ENCODE data around the gene SHISA7. TPM values are rescaled to one million over a fixed set of nuclear protein-coding genes. Genes with fewer than 3 reads are reported as not detected.

Gene SHISA7
- total RNA-seq: not detected in 2 replicates

GRCh38 chr19:55443045-55443823, at the start of gene SHISA7:
Gene SHISA7, minus strand, starts transcription at chr19:55443300. Its CDS starts 437 bp downstream, at chr19:55442863.

DNA sequence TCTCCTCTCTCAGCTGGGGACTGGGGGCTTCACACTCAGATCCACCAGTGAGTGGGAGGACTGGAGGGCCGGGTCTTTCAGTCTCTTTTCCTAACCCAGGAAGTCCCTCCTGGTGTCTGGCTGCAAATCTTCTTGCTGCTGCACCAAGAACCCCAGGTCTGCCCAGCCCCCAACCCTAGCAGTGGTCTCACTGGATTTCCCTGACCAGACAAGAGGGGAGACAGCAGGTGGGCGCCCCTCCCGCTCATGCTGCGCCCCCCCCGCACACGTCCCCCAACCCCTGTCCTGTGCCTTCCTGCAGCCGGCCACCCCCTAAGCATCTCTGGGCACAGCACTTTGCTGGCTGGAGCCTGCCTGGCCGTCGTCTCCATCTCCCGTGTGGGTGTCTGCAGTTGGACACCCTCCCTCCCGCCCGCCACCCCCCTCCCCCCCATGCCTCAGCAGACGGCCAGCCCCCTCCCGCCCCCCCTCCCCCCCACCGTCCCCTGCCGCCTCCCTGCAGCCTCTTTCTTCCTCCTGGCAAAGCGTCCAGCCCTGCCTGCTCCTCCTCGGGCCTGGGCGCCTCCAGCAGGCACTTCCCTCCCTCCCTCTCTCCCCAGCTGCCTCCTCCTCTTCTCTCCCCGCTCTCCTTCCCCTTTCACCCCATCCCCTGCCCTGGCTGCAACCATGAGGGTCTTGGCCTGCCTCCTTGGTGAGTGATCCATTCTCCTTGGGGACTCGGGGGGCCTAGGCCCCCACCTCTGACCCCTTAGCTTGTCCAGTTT, 45.0 kb upstream of the SHISA7 start, which contains the start of gene SSC5D:
TSS of gene SSC5D (plus strand) at position 513 of the 764 bp plus-strand sequence. CDS start at position 667, 154 bp downstream.

GRCh38 chr19:55484593-55485438, 41.7 kb upstream of the SHISA7 start, which contains the start of gene NAT14:
Gene NAT14, plus strand, starts transcription at chr19:55485188. Its CDS starts 521 bp downstream, at chr19:55485709.

DNA sequence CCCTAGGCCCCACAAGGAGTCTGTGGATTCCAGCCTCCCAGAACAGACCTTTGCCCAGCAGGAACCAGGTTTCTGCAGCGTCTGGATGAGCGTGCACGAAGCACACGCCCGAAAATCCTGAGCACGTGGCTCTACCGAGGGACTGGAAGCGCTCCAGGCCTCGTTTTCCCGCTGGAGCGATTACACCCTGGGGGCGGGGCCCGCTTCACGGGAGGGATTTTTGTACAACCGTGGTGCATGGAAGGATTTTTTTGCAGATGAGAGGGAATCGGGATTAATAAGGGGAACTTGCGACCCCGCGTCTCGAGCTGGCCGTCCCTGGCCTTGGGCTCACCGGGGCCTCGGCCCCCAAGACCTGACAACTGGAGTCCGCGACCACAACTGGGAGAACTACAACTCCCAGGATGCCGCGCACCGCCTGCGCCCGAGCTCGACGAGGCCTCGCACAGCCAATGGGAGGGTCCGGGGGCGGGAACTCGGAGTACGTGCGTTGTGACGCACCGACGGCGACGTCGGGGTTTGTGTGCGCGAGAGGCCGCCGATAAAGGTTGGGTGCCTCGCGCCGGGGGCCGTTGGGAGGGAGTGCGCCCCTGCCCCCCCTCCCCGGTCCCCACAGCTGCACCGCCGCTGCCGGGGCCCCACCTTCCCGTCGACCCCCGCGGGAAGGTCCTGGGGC, 33.1 kb upstream of the SHISA7 start, which contains the start of gene ZNF628:
TSS of gene ZNF628 (plus strand) at position 518 of the 676 bp plus-strand sequence. CDS start 3,294 bp downstream, outside the sequence.

DNA sequence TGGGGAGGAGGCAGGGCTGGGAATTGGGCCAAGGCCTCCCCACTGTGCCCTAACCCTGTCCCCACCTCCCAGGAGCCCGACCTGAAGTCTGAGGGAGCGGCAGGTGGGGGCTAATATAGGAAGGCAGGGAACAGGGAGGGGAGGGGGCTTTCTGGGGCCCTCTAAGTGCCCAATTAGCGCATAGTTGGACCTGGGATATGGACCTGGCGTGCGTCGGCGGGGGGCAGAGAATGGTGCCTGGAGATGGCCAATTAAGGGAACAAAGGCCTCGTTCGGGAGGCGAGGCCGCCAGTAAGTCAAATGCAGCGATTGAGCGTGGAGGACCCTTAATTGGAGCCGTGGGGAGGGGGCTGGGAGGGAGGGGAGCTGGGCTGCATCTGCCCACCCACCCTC, 21.6 kb upstream of the SHISA7 start, which contains the start of gene C19orf85:
TSS of gene C19orf85 (minus strand) at position 90 of the 393 bp plus-strand sequence. CDS start 197 bp downstream, outside the sequence.

DNA sequence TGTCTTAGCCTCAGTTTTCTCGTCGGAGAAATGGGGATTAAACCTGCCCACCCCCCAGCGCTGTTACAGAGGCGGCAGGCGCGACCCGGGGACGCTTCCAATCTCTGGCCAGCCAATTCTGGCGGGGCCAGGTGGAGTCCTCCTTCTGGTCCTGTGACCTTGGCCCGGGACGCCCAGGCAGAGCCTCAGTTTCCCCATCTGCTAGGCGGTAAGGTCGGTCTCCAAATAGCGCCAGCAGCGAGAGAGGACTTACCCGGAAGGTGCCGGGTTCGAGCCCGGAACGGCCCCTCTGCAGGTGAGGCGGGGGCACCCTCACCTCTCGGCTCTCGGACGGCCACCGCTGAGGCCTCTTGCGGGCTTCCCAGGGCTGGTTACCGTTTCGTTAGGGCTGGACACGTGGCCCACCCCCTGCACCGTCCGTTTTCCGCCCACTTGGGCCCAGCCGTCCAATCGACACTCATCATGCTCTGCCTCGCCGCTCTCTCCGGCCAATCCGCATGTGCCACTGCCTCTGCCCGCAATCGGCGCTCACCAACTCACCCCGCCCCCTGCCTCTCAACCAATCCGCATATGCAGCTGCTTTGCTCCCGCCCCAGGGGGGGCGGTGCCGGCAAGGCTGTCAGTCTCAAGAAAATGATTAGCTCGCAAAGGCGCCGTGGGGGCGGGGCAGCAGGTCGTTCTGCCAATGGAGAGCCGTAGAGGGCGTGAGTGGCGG, 18.3 kb upstream of the SHISA7 start, which contains the start of gene ISOC2:
TSS of gene ISOC2 (minus strand) at position 384 of the 715 bp plus-strand sequence. CDS start 5,156 bp downstream, outside the sequence.

DNA sequence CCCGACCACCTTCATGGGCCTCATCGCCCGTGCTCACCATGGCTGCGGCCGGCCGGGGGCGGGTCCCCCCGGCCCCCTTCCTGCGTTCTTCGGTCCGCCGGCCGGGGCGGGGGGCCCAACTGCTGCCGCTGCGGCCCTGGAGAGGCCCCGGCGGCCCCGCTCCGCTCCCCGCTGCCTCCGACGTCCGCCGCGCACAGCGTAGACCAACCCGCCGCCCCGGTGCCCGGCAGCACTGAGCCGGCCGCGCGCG, 35.6 kb downstream of the SHISA7 start, which contains the start of gene UBE2S:
TSS of gene UBE2S (minus strand) at position 239 of the 250 bp plus-strand sequence. CDS start at position 40, 199 bp downstream.

GRCh38 chr19:55385724-55386492, 57.2 kb downstream of the SHISA7 start, which contains the start of gene RPL28:
Gene RPL28, plus strand, starts transcription at chr19:55385932. Its CDS starts 426 bp downstream, at chr19:55386358.

GRCh38 chr19:55384131-55384919, 58.8 kb downstream of the SHISA7 start, which contains the start of gene TMEM238:
Gene TMEM238, minus strand, starts transcription at chr19:55384292. Its CDS starts 33 bp downstream, at chr19:55384259.

Other genes starting within 250 kb of the SHISA7 start
- 4.1 and 9.8 TPM in 2 replicates for gene PTPRH, start 233.8 kb downstream of the SHISA7 start, total RNA-seq
- 0.95 and 1.5 TPM in 2 replicates for gene TMEM86B, start 214.5 kb downstream of the SHISA7 start, total RNA-seq
- 24.0 and 24.4 TPM in 2 replicates for gene PPP6R1, start 184.3 kb downstream of the SHISA7 start, total RNA-seq
- 20.2 and 20.3 TPM in 2 replicates for gene HSPBP1, start 163.2 kb downstream of the SHISA7 start, total RNA-seq
- gene BRSK1, start 159.3 kb downstream of the SHISA7 start, total RNA-seq: 3.5 and 7.0 TPM in 2 replicates
- not detected in 2 replicates for gene TMEM150B, start 118.0 kb downstream of the SHISA7 start, total RNA-seq
- gene KMT5C, start 103.4 kb downstream of the SHISA7 start, total RNA-seq: 7.1 and 10.3 TPM in 2 replicates
- gene COX6B2, start 88.6 kb downstream of the SHISA7 start, total RNA-seq: 0.16 TPM in 1 of 2 replicates, not detected in the other
- not detected in 2 replicates for gene GARIN5B, start 80.0 kb downstream of the SHISA7 start, total RNA-seq
- gene IL11, start 72.8 kb downstream of the SHISA7 start, total RNA-seq: 0.94 and 1.6 TPM in 2 replicates
- 0.47 TPM in 1 of 2 replicates, not detected in the other for gene TMEM190, start 66.5 kb downstream of the SHISA7 start, total RNA-seq
- 0.16 TPM in 1 of 2 replicates, not detected in the other for gene TMEM238, start 59.0 kb downstream of the SHISA7 start, total RNA-seq
- gene RPL28, start 57.4 kb downstream of the SHISA7 start, total RNA-seq: 202 and 304 TPM in 2 replicates
- 8.6 and 20.3 TPM in 2 replicates for gene UBE2S, start 35.5 kb downstream of the SHISA7 start, total RNA-seq
- gene ISOC2, start 18.3 kb upstream of the SHISA7 start, total RNA-seq: 38.8 and 58.3 TPM in 2 replicates
- not detected in 2 replicates for gene C19orf85, start 21.5 kb upstream of the SHISA7 start, total RNA-seq
- gene ZNF628, start 33.3 kb upstream of the SHISA7 start, total RNA-seq: 0.47 and 0.69 TPM in 2 replicates
- 9.2 and 16.2 TPM in 2 replicates for gene NAT14, start 41.9 kb upstream of the SHISA7 start, total RNA-seq
- 3.9 and 13.1 TPM in 2 replicates for gene SSC5D, start 45.1 kb upstream of the SHISA7 start, total RNA-seq
- gene SBK2, start 93.8 kb upstream of the SHISA7 start, total RNA-seq: not detected in 2 replicates
- 0.16 TPM in 1 of 2 replicates, not detected in the other for gene SBK3, start 102.2 kb upstream of the SHISA7 start, total RNA-seq
- 1.6 and 2.0 TPM in 2 replicates for gene ZNF579, start 137.5 kb upstream of the SHISA7 start, total RNA-seq
- 0.95 and 2.1 TPM in 2 replicates for gene FIZ1, start 156.2 kb upstream of the SHISA7 start, total RNA-seq
- 12.1 and 13.2 TPM in 2 replicates for gene ZNF524, start 157.0 kb upstream of the SHISA7 start, total RNA-seq
- 0.34 and 0.63 TPM in 2 replicates for gene ZNF865, start 162.3 kb upstream of the SHISA7 start, total RNA-seq
- 5.0 and 5.8 TPM in 2 replicates for gene ZNF784, start 181.3 kb upstream of the SHISA7 start, total RNA-seq
- gene ZNF580, start 197.7 kb upstream of the SHISA7 start, total RNA-seq: 4.4 and 5.7 TPM in 2 replicates
- 29.1 and 32.2 TPM in 2 replicates for gene ZNF581, start 200.3 kb upstream of the SHISA7 start, total RNA-seq
- 3.9 and 7.3 TPM in 2 replicates for gene CCDC106, start 204.9 kb upstream of the SHISA7 start, total RNA-seq
- 72.3 and 77.7 TPM in 2 replicates for gene U2AF2, start 211.7 kb upstream of the SHISA7 start, total RNA-seq
- gene EPN1, start 231.9 kb upstream of the SHISA7 start, total RNA-seq: 56.9 and 61.7 TPM in 2 replicates